Endodermal cell (in vitro differentiated cells): Measurements from ENCODE around the gene ASMT. TPM values are rescaled to one million over a fixed set of nuclear protein-coding genes. Genes with fewer than 3 reads are reported as not detected.
"Not testable (repeated sequence)": the region's sequence is repeated elsewhere in the genome, so short reads cannot be mapped to it uniquely, and the experiment has no call there.

Source experiments
- DNase-seq: peaks from one replicate; pipeline ENCODE4 v3.0.0-alpha.2; 2017
- H3K27ac ChIP-seq: 2 replicates; pipeline ENCODE4 v1.5.1; 2013; ENCODE audit warnings: mild to moderate bottlenecking, low read depth, low read length, moderate library complexity
- H3K27me3 ChIP-seq: 2 replicates; pipeline ENCODE4 v1.6.1; 2013; ENCODE audit warnings: mild to moderate bottlenecking, low read length, moderate library complexity; ENCODE audit not compliant: insufficient read depth, control insufficient read depth, poor library complexity, severe bottlenecking
- H3K36me3 ChIP-seq: 2 replicates; pipeline ENCODE4 v1.7.0; 2013; ENCODE audit warnings: mild to moderate bottlenecking, low read length, moderate library complexity; ENCODE audit not compliant: control insufficient read depth, insufficient read depth
- H3K4me1 ChIP-seq: one replicate; pipeline ENCODE4 v1.7.0; 2013; ENCODE audit warnings: low read length; ENCODE audit not compliant: control insufficient read depth, insufficient read depth
- H3K4me3 ChIP-seq: 2 replicates; pipeline ENCODE4 v1.5.1; 2013; ENCODE audit warnings: mild to moderate bottlenecking, low read length, moderate library complexity
- H3K9ac ChIP-seq: 2 replicates; pipeline ENCODE4 v1.6.1; 2013; ENCODE audit warnings: mild to moderate bottlenecking, low read length, moderate library complexity; ENCODE audit not compliant: poor library complexity, severe bottlenecking; ENCODE audit errors: extremely low read depth
- H3K9me3 ChIP-seq: 2 replicates; pipeline ENCODE4 v1.6.1; 2013; ENCODE audit warnings: mild to moderate bottlenecking, low read length, moderate library complexity; ENCODE audit not compliant: control insufficient read depth
- H3K27ac Mint-ChIP-seq: 2 replicates; pipeline ENCODE4 v1.8.0; 2020; ENCODE audit warnings: mixed read lengths
- H3K27me3 Mint-ChIP-seq: 2 replicates; pipeline ENCODE4 v1.8.0; 2021; ENCODE audit warnings: mild to moderate bottlenecking, mixed read lengths; ENCODE audit not compliant: insufficient read depth
- H3K36me3 Mint-ChIP-seq: 2 replicates; pipeline ENCODE4 v1.8.0; 2020; ENCODE audit warnings: low read depth, mixed read lengths
- H3K4me1 Mint-ChIP-seq: 2 replicates; pipeline ENCODE4 v1.8.0; 2020; ENCODE audit warnings: mixed read lengths
- H3K4me3 Mint-ChIP-seq: 2 replicates; pipeline ENCODE4 v1.8.0; 2020; ENCODE audit warnings: mild to moderate bottlenecking, moderate library complexity, mixed read lengths
- H3K9me3 Mint-ChIP-seq: 2 replicates; pipeline ENCODE4 v1.8.0; 2020; ENCODE audit warnings: mild to moderate bottlenecking, mixed read lengths
- CTCF ChIP-seq: fragments of 200-600 bp; sonication (generic); conservative IDR thresholded peaks from 2 replicates; pipeline ENCODE4 v1.5.0; 2021; ENCODE audit warnings: antibody characterized with exemption, mild to moderate bottlenecking
- WGBS, 2 experiments: methylation state at CpG; one replicate each; pipeline versions ENCODE4 v1.1.5 to v1.1.7; 2013; ENCODE audit warnings: missing lambda C conversion rate in 2 of 2, mixed read lengths in 1 of 2; ENCODE audit not compliant: insufficient coverage in 1 of 2, insufficient read length in 1 of 2; 5-methylcytosine and 5-hydroxymethylcytosine counted together
- total RNA-seq, 2 donors: library from RNA; stranded (reverse); fragmentation: NEBNext Ultra II Directional in 1 of 2; extraction: Animal tissue kit (Norgen Biotek cat#: 25700) in 1 of 2; gene quantifications; 2 replicates in 1 of 2; 3 replicates in 1 of 2; pipeline ENCODE4 v1.2.1, GENCODE V29; 2021

ASMT gene
- total RNA-seq, 2 donors from 2014 or later, result not detected

GRCh38 chrX:1684883-1685282, 70.0 kb downstream of the ASMT start:
- H3K36me3 ChIP-seq, H3K9me3 ChIP-seq, H3K36me3 Mint-ChIP-seq, H3K4me3 ChIP-seq, DNase-seq, H3K27me3 Mint-ChIP-seq, H3K4me3 Mint-ChIP-seq, H3K27ac Mint-ChIP-seq, H3K27me3 ChIP-seq, H3K9me3 Mint-ChIP-seq, H3K9ac ChIP-seq, H3K4me1 ChIP-seq, H3K4me1 Mint-ChIP-seq: not testable (repeated sequence)
- 92 to 100% methylated on average over 2 to 3 of the region's 8 CpGs for WGBS, 2 experiments
- H3K27ac ChIP-seq, result peak overlapping the region; percentile 97

DNA sequence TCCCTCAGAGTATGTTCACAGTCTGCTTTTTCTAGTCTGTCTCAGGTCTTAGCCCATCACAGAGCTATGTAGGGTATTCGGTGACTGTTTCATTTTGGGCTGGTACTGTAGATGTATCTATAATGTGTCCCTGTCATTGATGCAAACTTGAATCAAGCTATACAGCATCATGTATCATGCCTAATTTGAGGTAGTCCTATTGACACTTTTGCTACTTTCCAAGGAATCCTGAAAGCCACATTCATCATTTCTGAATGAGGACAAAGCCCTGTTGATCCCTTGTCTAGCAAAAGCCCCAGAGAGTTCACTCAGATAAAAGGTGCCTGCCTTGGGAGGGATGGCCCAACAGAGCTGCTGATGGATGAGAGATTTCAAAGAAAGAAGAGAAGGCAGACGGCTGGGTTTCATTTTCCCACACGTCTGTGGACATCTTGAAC, 70.6 kb downstream of the ASMT start:
- H3K36me3 ChIP-seq, H3K27me3 Mint-ChIP-seq, DNase-seq, H3K9ac ChIP-seq, H3K36me3 Mint-ChIP-seq, H3K9me3 Mint-ChIP-seq, H3K9me3 ChIP-seq, H3K4me3 ChIP-seq, H3K27ac Mint-ChIP-seq, H3K27me3 ChIP-seq, H3K4me1 Mint-ChIP-seq, H3K4me3 Mint-ChIP-seq, H3K4me1 ChIP-seq: not testable (repeated sequence)
- peak overlapping the region; percentile 97 for H3K27ac ChIP-seq
- WGBS, 2 experiments, result 86 to 90% methylated on average over 1 of the region's 3 CpGs

- Mint-ChIP-seq H3K27me3 (peaks cover 5% of the 10 kb centered on the region), H3K9me3 (peaks cover 6% of the 10 kb centered on the region), H3K4me1 (peaks cover 2% of the 10 kb centered on the region), H3K4me3 (no peak overlapping the region), H3K27ac (no peak overlapping the region), H3K36me3 (no peaks in the 10 kb centered on the region)
- Histone ChIP-seq H3K4me3 (no peak overlapping the region), H3K36me3 (no peaks in the 10 kb centered on the region), H3K9me3 (no peaks in the 10 kb centered on the region), H3K9ac (no peak overlapping the region), H3K27ac (peak overlapping the region; percentile 16), H3K27me3 (no peaks in the 10 kb centered on the region), H3K4me1 (no peaks in the 10 kb centered on the region)
- no peak for TF ChIP-seq CTCF
- 81 to 83% methylated on average over 2 of the region's 2 CpGs for WGBS, 2 experiments
- DNase-seq, result no peak
Measured at GRCh38 chrX:1686642-1687041, 71.8 kb downstream of the ASMT start.

Other genes starting within 250 kb of the ASMT start
- gene SLC25A6, start 222.9 kb upstream of the ASMT start, total RNA-seq, result 100 to 1,000 TPM; 424 to 429 TPM
- gene ASMTL, start 162.2 kb upstream of the ASMT start, total RNA-seq, result 10 to 100 TPM; 46.7 to 80.9 TPM
- gene P2RY8, start 77.9 kb upstream of the ASMT start, total RNA-seq, result not detected
- gene AKAP17A, start 23.5 kb upstream of the ASMT start, total RNA-seq, result 10 to 100 TPM; 42.2 to 50.9 TPM